Measurements from ENCODE around the gene ZC3H12C. TPM values are rescaled to one million over a fixed set of nuclear protein-coding genes. Genes with fewer than 3 reads are reported as not detected.

Gene ZC3H12C
- total RNA-seq, 2 donors from 2014 or later = 0.38 to 1.4 TPM

Other genes with a start within 250 kb of the ZC3H12C start
- gene RDX, start 203.2 kb downstream of the ZC3H12C start, total RNA-seq = 100 to 1,000 TPM in 1 of 2 donors, 10 to 100 TPM in 1; 78.0 to 161 TPM

Measured in natural killer cell treated with Interleukin-12 subunit alpha and Interleukin-12 subunit beta and Interleukin-15 and Interleukin-18, amount 100 ng/mL, for 72 hours (primary cell).